Measurements from ENCODE around the gene LGALS7B. TPM values are rescaled to one million over a fixed set of nuclear protein-coding genes. Genes with fewer than 3 reads are reported as not detected.
"Not testable (repeated sequence)": the region's sequence is repeated elsewhere in the genome, so short reads cannot be mapped to it uniquely, and the experiment has no call there.

LGALS7B gene
- total RNA-seq, 1 donor from 2014 or later = not detected

DNA sequence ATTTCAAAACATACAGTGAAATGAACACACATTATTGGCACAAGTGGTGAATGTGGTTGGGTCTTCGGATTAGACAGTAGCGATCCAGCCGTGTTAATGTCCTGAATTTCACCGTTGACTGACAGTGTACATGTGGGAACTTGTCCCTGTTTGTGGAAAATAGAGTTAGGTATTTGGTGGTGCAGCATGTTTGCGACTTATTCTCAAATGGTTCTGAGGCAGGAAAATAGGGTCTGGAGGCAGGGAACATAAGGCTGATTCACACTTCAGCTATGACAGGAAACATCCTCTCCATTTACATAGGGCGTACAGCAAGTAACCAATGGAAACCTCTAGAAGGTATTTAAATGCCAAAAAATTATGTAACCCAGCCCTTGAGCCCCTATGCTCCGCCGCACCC lies 4.2 kb downstream of the LGALS7B start:
- peak overlapping the region; percentile 1 for H3K4me3 Mint-ChIP-seq
- H3K27ac Mint-ChIP-seq = no peak overlapping the region
- H3K36me3 Mint-ChIP-seq = no peaks in the 10 kb centered on the region
- H3K4me1 Mint-ChIP-seq = peaks cover 3% of the 10 kb centered on the region
- H3K27me3 Mint-ChIP-seq (ENCODE audit: low read depth) = no peaks in the 10 kb centered on the region
- TF ChIP-seq, protein P1, sequence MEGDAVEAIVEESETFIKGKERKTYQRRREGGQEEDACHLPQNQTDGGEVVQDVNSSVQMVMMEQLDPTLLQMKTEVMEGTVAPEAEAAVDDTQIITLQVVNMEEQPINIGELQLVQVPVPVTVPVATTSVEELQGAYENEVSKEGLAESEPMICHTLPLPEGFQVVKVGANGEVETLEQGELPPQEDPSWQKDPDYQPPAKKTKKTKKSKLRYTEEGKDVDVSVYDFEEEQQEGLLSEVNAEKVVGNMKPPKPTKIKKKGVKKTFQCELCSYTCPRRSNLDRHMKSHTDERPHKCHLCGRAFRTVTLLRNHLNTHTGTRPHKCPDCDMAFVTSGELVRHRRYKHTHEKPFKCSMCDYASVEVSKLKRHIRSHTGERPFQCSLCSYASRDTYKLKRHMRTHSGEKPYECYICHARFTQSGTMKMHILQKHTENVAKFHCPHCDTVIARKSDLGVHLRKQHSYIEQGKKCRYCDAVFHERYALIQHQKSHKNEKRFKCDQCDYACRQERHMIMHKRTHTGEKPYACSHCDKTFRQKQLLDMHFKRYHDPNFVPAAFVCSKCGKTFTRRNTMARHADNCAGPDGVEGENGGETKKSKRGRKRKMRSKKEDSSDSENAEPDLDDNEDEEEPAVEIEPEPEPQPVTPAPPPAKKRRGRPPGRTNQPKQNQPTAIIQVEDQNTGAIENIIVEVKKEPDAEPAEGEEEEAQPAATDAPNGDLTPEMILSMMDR (IDR thresholded peaks at IDR 0.05; ENCODE audit: unreplicated experiment) = no peak
- no peaks in the 10 kb centered on the region for H3K9me3 Mint-ChIP-seq
- DNase-seq (ENCODE audit: low spot score in 2 of 2, unreplicated experiment in 2 of 2) = no peak

DNA sequence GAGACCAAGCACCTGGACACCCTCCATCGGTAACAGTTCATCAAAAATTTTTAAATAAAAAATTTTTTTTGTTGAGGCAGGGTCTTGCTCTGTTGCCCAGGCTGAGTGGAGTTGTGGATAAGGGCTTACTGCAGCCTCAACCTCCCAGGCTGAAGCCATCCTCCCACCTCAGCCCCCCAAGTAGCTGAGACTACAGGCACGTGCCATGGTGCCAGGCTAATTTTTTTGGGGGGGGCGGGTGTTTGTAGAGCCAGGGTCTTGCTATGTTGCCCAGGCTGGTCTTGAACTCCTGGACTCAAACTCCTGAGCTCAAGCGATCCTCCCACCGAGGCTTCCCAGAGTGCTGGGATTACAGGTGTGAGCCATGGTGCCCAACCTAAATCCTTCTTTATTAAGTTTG lies 4.7 kb downstream of the LGALS7B start:
- Mint-ChIP-seq H3K36me3 (no peaks in the 10 kb centered on the region), H3K27ac (no peak overlapping the region), H3K4me1 (peaks cover 3% of the 10 kb centered on the region), H3K27me3 (ENCODE audit: low read depth) (no peaks in the 10 kb centered on the region), H3K9me3 (no peaks in the 10 kb centered on the region), H3K4me3 (no peak overlapping the region)
- no peak for DNase-seq (ENCODE audit: low spot score in 2 of 2, unreplicated experiment in 2 of 2)
- TF ChIP-seq, protein P1 (IDR thresholded peaks at IDR 0.05; ENCODE audit: unreplicated experiment) = no peak

DNA sequence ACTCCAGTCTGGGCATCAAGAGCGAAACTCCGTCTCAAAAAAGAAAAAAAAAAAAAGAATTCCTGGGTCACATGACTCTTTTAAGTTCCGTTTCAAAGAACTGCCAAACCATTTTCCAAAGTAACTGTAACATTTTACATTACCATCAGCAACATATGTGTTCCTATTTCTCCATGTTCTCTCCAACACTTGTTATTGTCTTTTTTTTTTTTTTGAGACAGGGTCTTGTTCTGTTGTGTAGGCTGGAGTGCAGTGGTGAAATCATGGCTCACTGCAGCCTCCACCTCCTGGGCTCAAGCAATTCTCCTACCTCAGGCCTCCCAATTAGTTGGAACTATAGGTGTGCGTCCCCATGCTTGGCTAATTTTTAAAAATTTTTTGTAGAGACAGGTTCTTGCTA lies 6.5 kb downstream of the LGALS7B start:
- H3K9me3 Mint-ChIP-seq = no peaks in the 10 kb centered on the region
- no peak overlapping the region for H3K27ac Mint-ChIP-seq
- peaks cover 2% of the 10 kb centered on the region for H3K36me3 Mint-ChIP-seq
- TF ChIP-seq, protein P1 (IDR thresholded peaks at IDR 0.05; ENCODE audit: unreplicated experiment) = no peak
- H3K27me3 Mint-ChIP-seq (ENCODE audit: low read depth) = no peaks in the 10 kb centered on the region
- no peak overlapping the region for H3K4me3 Mint-ChIP-seq
- peaks cover 6% of the 10 kb centered on the region for H3K4me1 Mint-ChIP-seq
- DNase-seq (ENCODE audit: low spot score in 2 of 2, unreplicated experiment in 2 of 2) = no peak

DNA sequence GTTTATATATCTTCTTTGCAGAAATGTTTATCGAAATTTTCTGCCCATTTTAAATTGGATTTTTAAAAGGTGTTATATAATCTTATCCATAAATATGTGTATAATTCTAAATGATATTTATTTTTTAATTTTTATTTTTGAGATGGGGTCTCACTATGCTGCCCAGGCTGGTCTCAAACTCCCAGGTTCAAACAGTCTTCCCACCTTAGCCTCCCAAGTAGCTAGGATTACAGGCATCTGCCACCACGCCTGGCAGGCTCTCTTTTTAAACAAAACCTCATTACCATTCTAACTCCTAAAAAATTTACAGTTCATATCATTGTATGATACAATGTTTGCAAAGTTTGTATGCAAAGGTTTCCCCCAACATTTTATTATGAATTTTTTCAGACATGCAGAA lies 7.2 kb downstream of the LGALS7B start:
- no peak for DNase-seq (ENCODE audit: low spot score in 2 of 2, unreplicated experiment in 2 of 2)
- Mint-ChIP-seq H3K27ac (no peak overlapping the region), H3K36me3 (peaks cover 2% of the 10 kb centered on the region), H3K4me1 (peaks cover 6% of the 10 kb centered on the region), H3K27me3 (ENCODE audit: low read depth) (no peaks in the 10 kb centered on the region), H3K4me3 (no peak overlapping the region), H3K9me3 (no peaks in the 10 kb centered on the region)
- TF ChIP-seq, protein P1 (IDR thresholded peaks at IDR 0.05; ENCODE audit: unreplicated experiment) = no peak

DNA sequence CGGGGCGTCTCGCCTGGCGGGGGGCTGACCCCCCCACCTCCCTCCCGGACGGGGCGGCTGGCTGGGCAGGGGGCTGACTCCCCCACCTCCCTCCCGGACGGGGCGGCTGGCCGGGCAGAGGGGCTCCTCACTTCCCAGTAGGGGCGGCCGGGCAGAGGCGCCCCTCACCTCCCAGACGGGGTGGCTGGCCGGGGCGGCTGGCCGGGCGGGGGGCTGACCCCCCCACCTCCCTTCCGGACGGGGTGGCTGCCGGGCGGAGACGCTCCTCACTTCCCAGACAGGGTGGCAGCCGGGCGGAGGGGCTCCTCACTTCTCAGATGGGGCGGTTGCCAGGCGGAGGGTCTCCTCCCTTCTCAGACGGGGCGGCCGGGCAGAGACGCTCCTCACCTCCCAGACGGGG lies 8.8 kb downstream of the LGALS7B start:
- H3K27ac Mint-ChIP-seq; DNase-seq (ENCODE audit: low spot score in 2 of 2, unreplicated experiment in 2 of 2); H3K9me3 Mint-ChIP-seq; H3K4me3 Mint-ChIP-seq; H3K4me1 Mint-ChIP-seq; H3K27me3 Mint-ChIP-seq (ENCODE audit: low read depth); H3K36me3 Mint-ChIP-seq: not testable (repeated sequence)

DNA sequence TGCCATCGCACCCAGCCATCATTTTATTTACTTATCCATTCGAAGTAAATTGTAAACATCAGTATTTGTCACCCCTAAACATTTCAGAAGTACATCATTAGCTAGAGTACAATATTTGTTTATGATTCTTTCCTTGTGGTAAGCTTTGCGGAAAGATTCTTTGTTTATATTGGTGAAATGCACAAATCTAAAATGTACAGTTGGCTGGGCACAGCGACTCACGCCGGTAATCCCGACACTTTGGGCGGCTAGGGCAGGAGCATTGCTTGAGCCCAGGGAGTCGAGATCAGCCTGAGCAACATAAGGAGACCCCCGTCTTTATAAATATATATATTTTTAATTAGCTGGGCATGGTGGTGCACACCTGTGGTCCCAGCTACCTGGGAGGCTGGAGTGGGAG lies 10.1 kb downstream of the LGALS7B start:
- no peak overlapping the region for H3K4me3 Mint-ChIP-seq

More for the DNA sequence above, 10.1 kb downstream of the LGALS7B start:
- TF ChIP-seq, protein P1 (IDR thresholded peaks at IDR 0.05; ENCODE audit: unreplicated experiment) = no peak
- peaks cover 2% of the 10 kb centered on the region for H3K36me3 Mint-ChIP-seq
- H3K9me3 Mint-ChIP-seq = no peaks in the 10 kb centered on the region
- H3K27me3 Mint-ChIP-seq (ENCODE audit: low read depth) = no peaks in the 10 kb centered on the region
- H3K4me1 Mint-ChIP-seq = peaks cover 2% of the 10 kb centered on the region
- DNase-seq (ENCODE audit: low spot score in 2 of 2, unreplicated experiment in 2 of 2) = no peak
- no peak overlapping the region for H3K27ac Mint-ChIP-seq
